A549 (cell line): ENCODE results near the gene GRIK1. TPM values are rescaled to one million over a fixed set of nuclear protein-coding genes. Genes with fewer than 3 reads are reported as not detected.

ENCODE experiments used
- ATAC-seq, 2 experiments: fragments of 200-7000 bp in 1 of 2; fragments of >200 bp in 1 of 2; cut with Nextera tagmentation in 1 of 2; cut with Tn5 transposase in 1 of 2; 3 replicates each; pipeline versions ENCODE4 v1.8.0 to v1.9.1; 2018 to 2020; ENCODE audit warnings: mild to moderate bottlenecking in 1 of 2, moderate library complexity in 1 of 2
- CTCF ChIA-PET: fragments of 300-600 bp; sonication (Branson Sonifier 250); formaldehyde crosslinking; extraction: SDS; loops from one replicate; lab custom pipeline; 2021; ENCODE audit warnings: antibody characterized with exemption, inconsistent platforms; lab: Yijun Ruan, JAX
- POLR2A ChIA-PET: fragments of 350-600 bp; formaldehyde crosslinking; extraction: SDS; loops from one replicate; lab custom pipeline; 2021; ENCODE audit warnings: antibody characterized with exemption, inconsistent platforms; lab: Yijun Ruan, JAX
- DNase-seq, 2 experiments: peaks; one replicate each; pipeline versions ENCODE4 v3.0.0 to v3.0.0-alpha.2; 2011 to 2016; ENCODE audit warnings: low read depth in 1 of 2, low spot score in 1 of 2
- FAIRE-seq: peaks from 2 replicates; lab custom pipeline; 2011; peaks lifted over from hg19 to GRCh38; lab: Jason Lieb, UNC
- H3K27ac ChIP-seq, 2 experiments: fragments of >200 bp; sonication (Bioruptor Twin); formaldehyde crosslinking; 3 replicates each; pipeline ENCODE4 v1.5.1; 2016 to 2017
- H3K4me1 ChIP-seq: fragments of >200 bp; sonication (Bioruptor Twin); formaldehyde crosslinking; 3 replicates; pipeline ENCODE4 v1.6.1; 2016
- H3K4me2 ChIP-seq: fragments of >200 bp; sonication (Bioruptor Twin); formaldehyde crosslinking; 3 replicates; pipeline ENCODE4 v1.6.1; 2016
- H3K4me3 ChIP-seq: fragments of >200 bp; sonication (Bioruptor Twin); formaldehyde crosslinking; 3 replicates; pipeline ENCODE4 v1.5.1; 2016
- H3K9me3 ChIP-seq: fragments of >200 bp; sonication (Bioruptor Twin); formaldehyde crosslinking; 3 replicates; pipeline ENCODE4 v1.6.1; 2016
- ATOH8 ChIP-seq: fragments of 250-450 bp; sonication (Bioruptor Pico); IDR thresholded peaks from 2 replicates; pipeline ENCODE4 v1.5.0; 2020; ENCODE audit warnings: low read depth, mild to moderate bottlenecking, moderate library complexity
- BHLHE40 ChIP-seq: IDR thresholded peaks from 2 replicates; pipeline ENCODE4 v1.6.1; 2012; ENCODE audit warnings: low read depth, low read length, inconsistent platforms
- EHMT2 ChIP-seq: fragments of 200-600 bp; sonication (generic); IDR thresholded peaks from 2 replicates; pipeline ENCODE4 v1.6.1; 2016; ENCODE audit warnings: antibody characterized with exemption, low read depth, mild to moderate bottlenecking, moderate library complexity
- FOSB ChIP-seq: fragments of 250-450 bp; sonication (Bioruptor Pico); IDR thresholded peaks from 2 replicates; pipeline ENCODE4 v1.5.0; 2020; ENCODE audit warnings: mild to moderate bottlenecking, moderate library complexity
- FOSL2 ChIP-seq, 2 experiments: fragments of 450-650 bp in 1 of 2; fragments of >200 bp in 1 of 2; sonication (Bioruptor Twin) in 1 of 2; formaldehyde crosslinking; IDR thresholded peaks; 2 replicates each; pipeline versions ENCODE4 v1.5.0 to v1.6.1; 2016 to 2020; ENCODE audit warnings: mild to moderate bottlenecking in 1 of 2, moderate library complexity in 1 of 2
- FOXS1 ChIP-seq: fragments of 250-450 bp; sonication (Bioruptor Pico); IDR thresholded peaks from 2 replicates; pipeline ENCODE4 v1.5.0; 2020; ENCODE audit warnings: mild to moderate bottlenecking, moderate library complexity
- HEYL ChIP-seq: fragments of 250-450 bp; sonication (Bioruptor Pico); IDR thresholded peaks from 2 replicates; pipeline ENCODE4 v1.8.0; 2021; ENCODE audit warnings: mild to moderate bottlenecking, moderate library complexity
- HMGXB4 ChIP-seq: fragments of 250-450 bp; sonication (Bioruptor Pico); IDR thresholded peaks from 2 replicates; pipeline ENCODE4 v1.5.0; 2021; ENCODE audit warnings: mild to moderate bottlenecking, moderate library complexity, borderline replicate concordance
- HOXA7 ChIP-seq: fragments of 250-450 bp; sonication (Bioruptor Pico); IDR thresholded peaks from 2 replicates; pipeline ENCODE4 v1.5.0; 2020; ENCODE audit warnings: mild to moderate bottlenecking, moderate library complexity
- KDM5A ChIP-seq: fragments of 200-600 bp; sonication (generic); IDR thresholded peaks from 2 replicates; pipeline ENCODE4 v1.6.1; 2016; ENCODE audit warnings: antibody characterized with exemption, mild to moderate bottlenecking
- POLR2A ChIP-seq: IDR thresholded peaks from 2 replicates; pipeline ENCODE4 v1.6.1; 2012; ENCODE audit warnings: mild to moderate bottlenecking, low read length
- RAD21 ChIP-seq, 2 experiments: fragments of >200 bp in 1 of 2; sonication (Bioruptor Twin) in 1 of 2; formaldehyde crosslinking in 1 of 2; IDR thresholded peaks in 1 of 2; conservative IDR thresholded peaks in 1 of 2; 2 replicates in 1 of 2; 3 replicates in 1 of 2; pipeline ENCODE4 v1.6.1; 2012 to 2018; ENCODE audit warnings: inconsistent platforms in 1 of 2
- REST ChIP-seq: fragments of 200-600 bp; sonication (generic); IDR thresholded peaks from 2 replicates; pipeline ENCODE4 v1.6.1; 2016; ENCODE audit warnings: antibody characterized with exemption, mild to moderate bottlenecking, moderate library complexity
- RNF2 ChIP-seq: fragments of 200-600 bp; sonication (generic); IDR thresholded peaks from 2 replicates; pipeline ENCODE4 v1.6.1; 2016; ENCODE audit warnings: low read depth, mild to moderate bottlenecking, antibody characterized with exemption, moderate library complexity, borderline replicate concordance
- TFCP2L1 ChIP-seq: fragments of 250-450 bp; sonication (Bioruptor Pico); IDR thresholded peaks from 2 replicates; pipeline ENCODE4 v1.5.0; 2021; ENCODE audit warnings: mild to moderate bottlenecking
- ZFP36 ChIP-seq: fragments of 450-650 bp; IDR thresholded peaks from 2 replicates; pipeline ENCODE4 v1.6.1; 2014; ENCODE audit warnings: borderline replicate concordance; ENCODE audit not compliant: partially characterized antibody
- WGBS: methylation state at CpG from one replicate; pipeline ENCODE4 v1.1.6; 2017; ENCODE audit errors: missing lambda C conversion rate; 5-methylcytosine and 5-hydroxymethylcytosine counted together
- polyA plus RNA-seq, 4 experiments: library from polyadenylated mRNA; depleted of rRNA in 3 of 4; stranded (reverse); fragments of >200 nt; fragmentation: RNase III in 1 of 4; extraction: RNeasy Plus Mini Kit Qiagen cat#74134 plus additional on column Dnase treatment in 1 of 4; gene quantifications; 2 replicates in 3 of 4; 3 replicates in 1 of 4; pipeline ENCODE4 v1.2.3, GENCODE V29; 2011 to 2017
- TF ChIP-seq, protein P1 (sequence below): IDR thresholded peaks from 2 replicates; pipeline ENCODE4 v1.6.1; 2012
- TF ChIP-seq, protein P2 (sequence below): fragments of >200 bp; sonication (Bioruptor Twin); formaldehyde crosslinking; IDR thresholded peaks from 3 replicates; pipeline ENCODE4 v1.6.1; 2016

Gene GRIK1
- polyA plus RNA-seq, 2 of the 4 experiments (the other 2 are of a cell fraction): not detected

- TF ChIP-seq ATOH8 (CRISPR knock-in tag) (no peak), REST (no peak), RAD21 (conservative IDR thresholded peaks at IDR 0.05 in 1 of 2, IDR thresholded peaks at IDR 0.05 in 1 of 2) (no peak), HOXA7 (CRISPR knock-in tag) (no peak), BHLHE40 (no peak), POLR2A (no peak), EHMT2 (no peak), ZFP36 (no peak), FOXS1 (CRISPR knock-in tag) (no peak)
- TF ChIP-seq, protein P1, sequence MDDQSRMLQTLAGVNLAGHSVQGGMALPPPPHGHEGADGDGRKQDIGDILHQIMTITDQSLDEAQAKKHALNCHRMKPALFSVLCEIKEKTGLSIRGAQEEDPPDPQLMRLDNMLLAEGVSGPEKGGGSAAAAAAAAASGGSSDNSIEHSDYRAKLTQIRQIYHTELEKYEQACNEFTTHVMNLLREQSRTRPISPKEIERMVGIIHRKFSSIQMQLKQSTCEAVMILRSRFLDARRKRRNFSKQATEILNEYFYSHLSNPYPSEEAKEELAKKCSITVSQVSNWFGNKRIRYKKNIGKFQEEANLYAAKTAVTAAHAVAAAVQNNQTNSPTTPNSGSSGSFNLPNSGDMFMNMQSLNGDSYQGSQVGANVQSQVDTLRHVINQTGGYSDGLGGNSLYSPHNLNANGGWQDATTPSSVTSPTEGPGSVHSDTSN: no peak
- TF ChIP-seq, protein P2, sequence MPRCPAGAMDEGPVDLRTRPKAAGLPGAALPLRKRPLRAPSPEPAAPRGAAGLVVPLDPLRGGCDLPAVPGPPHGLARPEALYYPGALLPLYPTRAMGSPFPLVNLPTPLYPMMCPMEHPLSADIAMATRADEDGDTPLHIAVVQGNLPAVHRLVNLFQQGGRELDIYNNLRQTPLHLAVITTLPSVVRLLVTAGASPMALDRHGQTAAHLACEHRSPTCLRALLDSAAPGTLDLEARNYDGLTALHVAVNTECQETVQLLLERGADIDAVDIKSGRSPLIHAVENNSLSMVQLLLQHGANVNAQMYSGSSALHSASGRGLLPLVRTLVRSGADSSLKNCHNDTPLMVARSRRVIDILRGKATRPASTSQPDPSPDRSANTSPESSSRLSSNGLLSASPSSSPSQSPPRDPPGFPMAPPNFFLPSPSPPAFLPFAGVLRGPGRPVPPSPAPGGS: no peak
- TF ChIP-seq, all 56 proteins: peak for 0
- CTCF ChIA-PET: no interaction called here
- ATAC-seq (no peak), DNase-seq (no peak), FAIRE-seq (no peak)
- H3K4me3 ChIP-seq: no peak overlapping the region
- no peak overlapping the region for H3K4me2 ChIP-seq
- 13% methylated on average over 4 of the region's 4 CpGs for WGBS
- no peaks in the 10 kb centered on the region for H3K9me3 ChIP-seq
- POLR2A ChIA-PET: no interaction called here
- H3K27ac ChIP-seq: no peak overlapping the region
- no peaks in the 10 kb centered on the region for H3K4me1 ChIP-seq
Measured at GRCh38 chr21:29786496-29787360, 153.1 kb downstream of the GRIK1 start.

DNA sequence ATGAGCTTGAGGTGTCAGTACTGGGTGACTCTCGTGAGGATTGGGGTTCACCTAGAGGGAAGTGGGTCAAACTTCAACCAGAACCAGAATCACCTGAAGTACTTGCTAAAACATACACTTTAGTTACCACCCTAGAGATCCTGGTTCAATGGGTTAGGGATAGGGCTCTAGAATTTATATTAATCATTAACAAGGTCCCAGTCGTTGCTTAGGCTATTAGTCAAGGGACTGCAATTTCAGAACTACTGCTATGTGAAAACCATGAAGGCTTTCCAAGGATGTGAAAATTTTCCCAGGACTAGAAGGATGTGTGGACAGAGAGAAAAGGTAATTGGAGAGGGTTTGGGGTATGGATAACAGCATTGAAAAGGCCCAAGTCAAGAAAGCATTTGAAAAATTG is 162.6 kb downstream of the GRIK1 start:
- CTCF ChIA-PET: no interaction called here
- 13% methylated on average over 2 of the region's 2 CpGs for WGBS
- DNase-seq: no peak
- H3K4me3 ChIP-seq: no peak overlapping the region
- no peak for ATAC-seq
- no peaks in the 10 kb centered on the region for H3K4me1 ChIP-seq
- no peak overlapping the region for H3K4me2 ChIP-seq
- H3K27ac ChIP-seq: no peak overlapping the region
- FAIRE-seq: no peak
- TF ChIP-seq FOSB (CRISPR knock-in tag) (no peak), TFCP2L1 (CRISPR knock-in tag) (no peak), RNF2 (no peak), HMGXB4 (CRISPR knock-in tag) (no peak), FOSL2 (IDR thresholded peaks at IDR 0.05) (no peak), FOSL2 (CRISPR knock-in tag; IDR thresholded peaks at IDR 0.05) (no peak), KDM5A (no peak), HEYL (CRISPR knock-in tag) (no peak), ZFP36 (no peak)
- POLR2A ChIA-PET: no interaction called here
- no peaks in the 10 kb centered on the region for H3K9me3 ChIP-seq
